ENCODE measurements around the gene C4orf51. TPM values are rescaled to one million over a fixed set of nuclear protein-coding genes. Genes with fewer than 3 reads are reported as not detected.

The C4orf51 gene
- polyA plus RNA-seq, 1 of the 3 experiments (the other 2 are of a cell fraction), result not detected

DNA sequence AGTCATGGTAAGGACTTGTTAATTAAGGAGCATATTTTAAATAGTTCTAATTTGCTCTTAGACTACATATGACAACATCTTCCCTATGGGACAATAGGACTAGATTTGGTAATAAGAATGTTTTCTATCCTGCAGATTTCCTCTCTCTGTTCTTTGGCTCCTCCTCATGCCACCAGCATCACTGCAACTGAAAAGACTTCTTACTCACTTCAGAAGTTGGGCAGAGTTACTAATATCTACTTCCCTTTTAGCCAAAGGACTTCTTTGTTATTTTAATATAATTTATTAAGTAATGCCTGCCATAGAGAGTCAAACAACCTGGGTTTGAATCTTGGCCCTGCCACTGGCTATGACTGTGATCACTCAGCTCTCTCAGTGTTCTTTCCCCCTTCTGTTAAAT lies 44.3 kb upstream of the C4orf51 start:
- Histone ChIP-seq H3K9me2 (no peaks in the 10 kb centered on the region), H3K36me3 (replicated peaks in 1 of 2; ENCODE audit: control insufficient read depth in 1 of 2, insufficient read depth in 2 of 2, low read length in 1 of 2) (peaks cover 0 to 5% of the 10 kb centered on the region in 2 experiments), H3K27me3 (ENCODE audit: insufficient read depth) (no peaks in the 10 kb centered on the region), H3K4me2 (no peak overlapping the region), H3F3A (replicated peaks; ENCODE audit: insufficient read depth) (no peaks in the 10 kb centered on the region), H2AFZ (ENCODE audit: low read depth) (no peak overlapping the region), H3K79me2 (ENCODE audit: insufficient read depth) (no peaks in the 10 kb centered on the region), H3K4me3 (ENCODE audit: low read depth in 2 of 2, low read length in 1 of 2) (no peak overlapping the region), H3K9me3 (no peaks in the 10 kb centered on the region), H3K4me1 (ENCODE audit: control insufficient read depth in 1 of 2, insufficient read depth in 2 of 2, low read depth in 1 of 2, low read length in 1 of 2) (no peaks in the 10 kb centered on the region), H4K20me1 (ENCODE audit: insufficient read depth) (no peaks in the 10 kb centered on the region), H3K27ac (ENCODE audit: low read depth in 2 of 2, low read length in 1 of 2) (no peak overlapping the region), H3K9ac (no peak overlapping the region)
- TF ChIP-seq, protein P1, sequence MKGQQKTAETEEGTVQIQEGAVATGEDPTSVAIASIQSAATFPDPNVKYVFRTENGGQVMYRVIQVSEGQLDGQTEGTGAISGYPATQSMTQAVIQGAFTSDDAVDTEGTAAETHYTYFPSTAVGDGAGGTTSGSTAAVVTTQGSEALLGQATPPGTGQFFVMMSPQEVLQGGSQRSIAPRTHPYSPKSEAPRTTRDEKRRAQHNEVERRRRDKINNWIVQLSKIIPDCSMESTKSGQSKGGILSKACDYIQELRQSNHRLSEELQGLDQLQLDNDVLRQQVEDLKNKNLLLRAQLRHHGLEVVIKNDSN (IDR thresholded peaks at IDR 0.05; ENCODE audit: borderline replicate concordance, low read depth), result no peak
- TF ChIP-seq, protein P2, sequence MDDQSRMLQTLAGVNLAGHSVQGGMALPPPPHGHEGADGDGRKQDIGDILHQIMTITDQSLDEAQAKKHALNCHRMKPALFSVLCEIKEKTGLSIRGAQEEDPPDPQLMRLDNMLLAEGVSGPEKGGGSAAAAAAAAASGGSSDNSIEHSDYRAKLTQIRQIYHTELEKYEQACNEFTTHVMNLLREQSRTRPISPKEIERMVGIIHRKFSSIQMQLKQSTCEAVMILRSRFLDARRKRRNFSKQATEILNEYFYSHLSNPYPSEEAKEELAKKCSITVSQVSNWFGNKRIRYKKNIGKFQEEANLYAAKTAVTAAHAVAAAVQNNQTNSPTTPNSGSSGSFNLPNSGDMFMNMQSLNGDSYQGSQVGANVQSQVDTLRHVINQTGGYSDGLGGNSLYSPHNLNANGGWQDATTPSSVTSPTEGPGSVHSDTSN (IDR thresholded peaks at IDR 0.05), result no peak
- TF ChIP-seq MXI1 (IDR thresholded peaks at IDR 0.05; ENCODE audit: low read depth, low read length) (no peak), FOSL2 (IDR thresholded peaks at IDR 0.05; ENCODE audit: borderline replicate concordance, low read depth) (no peak), ELF1 (IDR thresholded peaks at IDR 0.05) (no peak)
- ChIA-PET CTCF (interaction anchor here (0.9 kb wide), 1 partner anchor 16 kb away, joined by 3 read pairs; the partner anchor contains the start of gene MMAA), POLR2A (no interaction called here)
- DNase-seq, result no peak

DNA sequence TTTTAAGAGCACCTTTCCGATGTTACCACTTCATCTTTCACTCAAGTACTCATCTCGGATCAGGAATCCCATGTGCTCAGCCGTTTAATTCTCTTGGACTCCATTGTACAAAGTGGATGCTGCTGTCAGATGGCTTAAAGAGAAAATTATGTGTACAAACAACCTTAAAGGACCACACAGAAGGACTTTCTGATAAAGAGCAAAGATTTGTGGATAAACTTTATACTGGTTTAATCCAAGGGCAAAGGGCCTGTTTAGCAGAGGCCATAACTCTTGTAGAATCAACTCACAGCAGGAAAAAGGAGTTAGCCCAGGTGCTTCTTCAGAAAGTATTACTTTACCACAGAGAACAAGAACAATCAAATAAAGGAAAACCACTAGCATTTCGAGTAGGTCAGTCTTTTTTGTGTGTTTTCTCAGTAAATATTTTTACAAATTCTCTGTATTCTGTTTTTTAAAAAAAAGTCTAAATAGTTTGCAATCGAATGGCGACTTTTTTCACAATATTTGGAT lies 40.7 kb upstream of the C4orf51 start:
- H3K4me2 ChIP-seq, result no peak overlapping the region
- no peaks in the 10 kb centered on the region for H3K9me2 ChIP-seq
- H3K27me3 ChIP-seq (ENCODE audit: insufficient read depth), result no peaks in the 10 kb centered on the region
- no peaks in the 10 kb centered on the region for H3K9me3 ChIP-seq
- POLR2A ChIA-PET, result no interaction called here
- H3K4me3 ChIP-seq (ENCODE audit: low read depth in 2 of 2, low read length in 1 of 2), result no peak overlapping the region
- WGBS (ENCODE audit: low lambda C conversion rate), result 89% methylated on average over 6 of the region's 6 CpGs
- no peaks in the 10 kb centered on the region for H3K79me2 ChIP-seq (ENCODE audit: insufficient read depth)
- peaks cover 0 to 10% of the 10 kb centered on the region in 2 experiments for H3K36me3 ChIP-seq (replicated peaks in 1 of 2; ENCODE audit: control insufficient read depth in 1 of 2, insufficient read depth in 2 of 2, low read length in 1 of 2)
- H3K27ac ChIP-seq (ENCODE audit: low read depth in 2 of 2, low read length in 1 of 2), result no peak overlapping the region
- no peak overlapping the region for H2AFZ ChIP-seq (ENCODE audit: low read depth)
- DNase-seq, result no peak
- H3F3A ChIP-seq (replicated peaks; ENCODE audit: insufficient read depth), result no peaks in the 10 kb centered on the region
- H3K4me1 ChIP-seq (ENCODE audit: control insufficient read depth in 1 of 2, insufficient read depth in 2 of 2, low read depth in 1 of 2, low read length in 1 of 2), result no peaks in the 10 kb centered on the region
- CTCF ChIA-PET, result no interaction called here
- no peak overlapping the region for H3K9ac ChIP-seq
- H4K20me1 ChIP-seq (ENCODE audit: insufficient read depth), result no peaks in the 10 kb centered on the region
- no peak for TF ChIP-seq RAD21 (IDR thresholded peaks at IDR 0.05; ENCODE audit: low read length)
- TF ChIP-seq TAF1 (IDR thresholded peaks at IDR 0.05; ENCODE audit: borderline replicate concordance, low read depth, low read length), result no peak
- TF ChIP-seq, protein P3, sequence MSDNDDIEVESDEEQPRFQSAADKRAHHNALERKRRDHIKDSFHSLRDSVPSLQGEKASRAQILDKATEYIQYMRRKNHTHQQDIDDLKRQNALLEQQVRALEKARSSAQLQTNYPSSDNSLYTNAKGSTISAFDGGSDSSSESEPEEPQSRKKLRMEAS (IDR thresholded peaks at IDR 0.05; ENCODE audit: low read depth), result no peak
- TF ChIP-seq, protein P4, sequence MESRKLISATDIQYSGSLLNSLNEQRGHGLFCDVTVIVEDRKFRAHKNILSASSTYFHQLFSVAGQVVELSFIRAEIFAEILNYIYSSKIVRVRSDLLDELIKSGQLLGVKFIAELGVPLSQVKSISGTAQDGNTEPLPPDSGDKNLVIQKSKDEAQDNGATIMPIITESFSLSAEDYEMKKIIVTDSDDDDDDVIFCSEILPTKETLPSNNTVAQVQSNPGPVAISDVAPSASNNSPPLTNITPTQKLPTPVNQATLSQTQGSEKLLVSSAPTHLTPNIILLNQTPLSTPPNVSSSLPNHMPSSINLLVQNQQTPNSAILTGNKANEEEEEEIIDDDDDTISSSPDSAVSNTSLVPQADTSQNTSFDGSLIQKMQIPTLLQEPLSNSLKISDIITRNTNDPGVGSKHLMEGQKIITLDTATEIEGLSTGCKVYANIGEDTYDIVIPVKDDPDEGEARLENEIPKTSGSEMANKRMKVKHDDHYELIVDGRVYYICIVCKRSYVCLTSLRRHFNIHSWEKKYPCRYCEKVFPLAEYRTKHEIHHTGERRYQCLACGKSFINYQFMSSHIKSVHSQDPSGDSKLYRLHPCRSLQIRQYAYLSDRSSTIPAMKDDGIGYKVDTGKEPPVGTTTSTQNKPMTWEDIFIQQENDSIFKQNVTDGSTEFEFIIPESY (IDR thresholded peaks at IDR 0.05; ENCODE audit: borderline replicate concordance, low read depth), result no peak
- no peak for TF ChIP-seq EP300 (IDR thresholded peaks at IDR 0.05; ENCODE audit: borderline replicate concordance in 1 of 2, low read depth in 1 of 2, low read length in 1 of 2)
- TF ChIP-seq SMC3 (IDR thresholded peaks at IDR 0.05; ENCODE audit: low read depth, low read length), result no peak
- TF ChIP-seq, protein P5, sequence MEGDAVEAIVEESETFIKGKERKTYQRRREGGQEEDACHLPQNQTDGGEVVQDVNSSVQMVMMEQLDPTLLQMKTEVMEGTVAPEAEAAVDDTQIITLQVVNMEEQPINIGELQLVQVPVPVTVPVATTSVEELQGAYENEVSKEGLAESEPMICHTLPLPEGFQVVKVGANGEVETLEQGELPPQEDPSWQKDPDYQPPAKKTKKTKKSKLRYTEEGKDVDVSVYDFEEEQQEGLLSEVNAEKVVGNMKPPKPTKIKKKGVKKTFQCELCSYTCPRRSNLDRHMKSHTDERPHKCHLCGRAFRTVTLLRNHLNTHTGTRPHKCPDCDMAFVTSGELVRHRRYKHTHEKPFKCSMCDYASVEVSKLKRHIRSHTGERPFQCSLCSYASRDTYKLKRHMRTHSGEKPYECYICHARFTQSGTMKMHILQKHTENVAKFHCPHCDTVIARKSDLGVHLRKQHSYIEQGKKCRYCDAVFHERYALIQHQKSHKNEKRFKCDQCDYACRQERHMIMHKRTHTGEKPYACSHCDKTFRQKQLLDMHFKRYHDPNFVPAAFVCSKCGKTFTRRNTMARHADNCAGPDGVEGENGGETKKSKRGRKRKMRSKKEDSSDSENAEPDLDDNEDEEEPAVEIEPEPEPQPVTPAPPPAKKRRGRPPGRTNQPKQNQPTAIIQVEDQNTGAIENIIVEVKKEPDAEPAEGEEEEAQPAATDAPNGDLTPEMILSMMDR (IDR thresholded peaks at IDR 0.05), result no peak
- TF ChIP-seq EZH2phosphoT487 (IDR thresholded peaks at IDR 0.05; ENCODE audit: borderline replicate concordance, low read depth), result no peak
- TF ChIP-seq POLR2AphosphoS5 (IDR thresholded peaks at IDR 0.05; ENCODE audit: low read depth, low read length), result no peak
- no peak for TF ChIP-seq NRF1 (IDR thresholded peaks at IDR 0.05; ENCODE audit: low read depth, low read length)
- TF ChIP-seq YY1 (IDR thresholded peaks at IDR 0.05; ENCODE audit: low read depth), result no peak
- no peak for TF ChIP-seq MXI1 (IDR thresholded peaks at IDR 0.05; ENCODE audit: low read depth, low read length)
- TF ChIP-seq, protein P6, sequence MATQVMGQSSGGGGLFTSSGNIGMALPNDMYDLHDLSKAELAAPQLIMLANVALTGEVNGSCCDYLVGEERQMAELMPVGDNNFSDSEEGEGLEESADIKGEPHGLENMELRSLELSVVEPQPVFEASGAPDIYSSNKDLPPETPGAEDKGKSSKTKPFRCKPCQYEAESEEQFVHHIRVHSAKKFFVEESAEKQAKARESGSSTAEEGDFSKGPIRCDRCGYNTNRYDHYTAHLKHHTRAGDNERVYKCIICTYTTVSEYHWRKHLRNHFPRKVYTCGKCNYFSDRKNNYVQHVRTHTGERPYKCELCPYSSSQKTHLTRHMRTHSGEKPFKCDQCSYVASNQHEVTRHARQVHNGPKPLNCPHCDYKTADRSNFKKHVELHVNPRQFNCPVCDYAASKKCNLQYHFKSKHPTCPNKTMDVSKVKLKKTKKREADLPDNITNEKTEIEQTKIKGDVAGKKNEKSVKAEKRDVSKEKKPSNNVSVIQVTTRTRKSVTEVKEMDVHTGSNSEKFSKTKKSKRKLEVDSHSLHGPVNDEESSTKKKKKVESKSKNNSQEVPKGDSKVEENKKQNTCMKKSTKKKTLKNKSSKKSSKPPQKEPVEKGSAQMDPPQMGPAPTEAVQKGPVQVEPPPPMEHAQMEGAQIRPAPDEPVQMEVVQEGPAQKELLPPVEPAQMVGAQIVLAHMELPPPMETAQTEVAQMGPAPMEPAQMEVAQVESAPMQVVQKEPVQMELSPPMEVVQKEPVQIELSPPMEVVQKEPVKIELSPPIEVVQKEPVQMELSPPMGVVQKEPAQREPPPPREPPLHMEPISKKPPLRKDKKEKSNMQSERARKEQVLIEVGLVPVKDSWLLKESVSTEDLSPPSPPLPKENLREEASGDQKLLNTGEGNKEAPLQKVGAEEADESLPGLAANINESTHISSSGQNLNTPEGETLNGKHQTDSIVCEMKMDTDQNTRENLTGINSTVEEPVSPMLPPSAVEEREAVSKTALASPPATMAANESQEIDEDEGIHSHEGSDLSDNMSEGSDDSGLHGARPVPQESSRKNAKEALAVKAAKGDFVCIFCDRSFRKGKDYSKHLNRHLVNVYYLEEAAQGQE (IDR thresholded peaks at IDR 0.05; ENCODE audit: low read depth, low read length), result no peak
- TF ChIP-seq FOXJ3 (CRISPR knock-in tag; IDR thresholded peaks at IDR 0.05), result no peak
- no peak for TF ChIP-seq RXRA (IDR thresholded peaks at IDR 0.05; ENCODE audit: borderline replicate concordance, low read depth)
